Activated T-cell treated with anti-CD3 and anti-CD28 coated beads, Interleukin-2, amount 50 U/mL, for 72 hours (primary cell): ENCODE data around the gene MYO7B. TPM values are rescaled to one million over a fixed set of nuclear protein-coding genes. Genes with fewer than 3 reads are reported as not detected.

Source experiments
- ATAC-seq, 2 donors: fragments of 150-1000 bp; cut with Tn5 transposase; replicated peaks in 1 of 2; 2 replicates each; pipeline ENCODE4 v1.10.0; 2021; ENCODE audit warnings: moderate library complexity in 2 of 2, mild to moderate bottlenecking in 1 of 2
- DNase-seq, 2 donors: peaks; one replicate each; pipeline ENCODE4 v3.0.0; 2021 to 2022; ENCODE audit warnings: mixed read lengths in 1 of 2
- H3K27ac Mint-ChIP-seq: one replicate; pipeline ENCODE4 v1.8.0; 2022; ENCODE audit warnings: mild to moderate bottlenecking, moderate library complexity, mixed read lengths
- H3K27me3 Mint-ChIP-seq: one replicate; pipeline ENCODE4 v1.8.0; 2022; ENCODE audit warnings: low read depth, mixed read lengths
- H3K36me3 Mint-ChIP-seq, 2 donors: one replicate each; pipeline ENCODE4 v1.8.0; 2022; ENCODE audit warnings: mixed read lengths in 2 of 2, mild to moderate bottlenecking in 1 of 2; ENCODE audit not compliant: insufficient read depth in 2 of 2
- H3K4me1 Mint-ChIP-seq: one replicate; pipeline ENCODE4 v1.8.0; 2022; ENCODE audit warnings: low read depth, mixed read lengths
- H3K4me3 Mint-ChIP-seq, 2 donors: one replicate each; pipeline ENCODE4 v1.8.0; 2022; ENCODE audit warnings: mild to moderate bottlenecking in 2 of 2, mixed read lengths in 2 of 2, moderate library complexity in 2 of 2
- H3K9me3 Mint-ChIP-seq, 2 donors: one replicate each; pipeline ENCODE4 v1.8.0; 2022; ENCODE audit warnings: mixed read lengths in 2 of 2
- total RNA-seq, 2 donors: library from RNA; stranded (reverse); gene quantifications; one replicate each; pipeline ENCODE4 v1.2.3, GENCODE V29; 2022

MYO7B gene
- total RNA-seq, 2 donors from 2014 or later: 0.50 to 0.79 TPM

DNA sequence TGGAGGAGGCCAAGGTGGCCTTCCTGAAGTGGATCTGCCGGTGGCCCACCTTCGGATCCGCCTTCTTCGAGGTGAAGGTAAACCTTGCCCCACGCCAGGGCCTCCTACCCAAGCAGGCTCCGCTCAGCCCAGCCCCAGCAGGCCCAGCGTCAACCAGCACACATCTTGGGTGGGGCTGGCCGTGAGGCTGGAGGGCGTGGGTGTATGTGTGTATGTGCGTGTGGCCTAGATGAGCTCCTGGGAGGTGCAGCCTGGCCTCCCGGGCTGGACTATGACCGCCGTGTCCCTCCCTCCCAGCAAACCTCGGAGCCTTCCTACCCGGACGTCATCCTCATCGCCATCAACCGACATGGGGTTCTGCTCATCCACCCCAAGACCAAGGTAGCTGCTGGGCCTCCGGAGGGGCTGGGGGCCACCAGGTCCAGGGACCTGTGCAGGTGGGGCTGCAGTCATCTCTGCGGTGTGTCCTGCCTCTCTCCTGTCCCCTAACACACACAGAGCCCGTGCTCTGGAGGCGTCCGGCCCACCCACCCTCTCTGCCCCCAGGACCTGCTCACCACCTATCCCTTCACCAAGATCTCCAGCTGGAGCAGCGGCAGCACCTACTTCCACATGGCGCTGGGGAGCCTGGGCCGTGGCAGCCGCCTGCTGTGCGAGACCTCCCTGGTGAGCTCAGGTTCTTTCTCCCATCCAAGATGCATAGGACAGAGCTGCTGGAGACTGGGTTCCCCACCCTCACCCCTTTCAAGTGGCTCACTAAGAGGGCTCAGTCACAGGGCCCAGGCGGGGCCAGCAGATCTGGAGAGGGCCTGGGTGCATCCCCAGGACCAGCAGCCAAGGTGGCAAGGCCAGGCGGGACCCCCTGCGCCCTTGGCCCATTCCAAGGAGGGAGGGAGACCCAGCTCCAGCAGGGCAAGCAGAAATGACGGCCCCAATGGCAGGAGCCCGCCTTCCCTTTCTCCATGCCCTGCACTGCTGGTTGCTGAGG, 101.1 kb downstream of the MYO7B start:
- Mint-ChIP-seq H3K27ac (no peak overlapping the region), H3K36me3 (no peaks in the 10 kb centered on the region), H3K9me3 (no peaks in the 10 kb centered on the region), H3K4me1 (peaks cover 63% of the 10 kb centered on the region), H3K4me3 (no peak overlapping the region), H3K27me3 (no peaks in the 10 kb centered on the region)
- ATAC-seq (no peak), DNase-seq (no peak)

- Mint-ChIP-seq H3K36me3 (no peaks in the 10 kb centered on the region), H3K27ac (no peak overlapping the region), H3K27me3 (no peaks in the 10 kb centered on the region), H3K4me1 (peaks cover 63% of the 10 kb centered on the region), H3K4me3 (no peak overlapping the region), H3K9me3 (no peaks in the 10 kb centered on the region)
- ATAC-seq: no peak
- no peak for DNase-seq
Measured at GRCh38 chr2:127637236-127637630, 101.8 kb downstream of the MYO7B start.

- no peak for DNase-seq
- Mint-ChIP-seq H3K27ac (peak overlapping the region; percentile 51), H3K4me3 (peak overlapping the region; percentile 57 to 63), H3K4me1 (peaks cover 61% of the 10 kb centered on the region), H3K9me3 (no peaks in the 10 kb centered on the region), H3K36me3 (no peaks in the 10 kb centered on the region), H3K27me3 (no peaks in the 10 kb centered on the region)
- ATAC-seq: no peak
Measured at GRCh38 chr2:127637725-127638252, 102.3 kb downstream of the MYO7B start.

DNA sequence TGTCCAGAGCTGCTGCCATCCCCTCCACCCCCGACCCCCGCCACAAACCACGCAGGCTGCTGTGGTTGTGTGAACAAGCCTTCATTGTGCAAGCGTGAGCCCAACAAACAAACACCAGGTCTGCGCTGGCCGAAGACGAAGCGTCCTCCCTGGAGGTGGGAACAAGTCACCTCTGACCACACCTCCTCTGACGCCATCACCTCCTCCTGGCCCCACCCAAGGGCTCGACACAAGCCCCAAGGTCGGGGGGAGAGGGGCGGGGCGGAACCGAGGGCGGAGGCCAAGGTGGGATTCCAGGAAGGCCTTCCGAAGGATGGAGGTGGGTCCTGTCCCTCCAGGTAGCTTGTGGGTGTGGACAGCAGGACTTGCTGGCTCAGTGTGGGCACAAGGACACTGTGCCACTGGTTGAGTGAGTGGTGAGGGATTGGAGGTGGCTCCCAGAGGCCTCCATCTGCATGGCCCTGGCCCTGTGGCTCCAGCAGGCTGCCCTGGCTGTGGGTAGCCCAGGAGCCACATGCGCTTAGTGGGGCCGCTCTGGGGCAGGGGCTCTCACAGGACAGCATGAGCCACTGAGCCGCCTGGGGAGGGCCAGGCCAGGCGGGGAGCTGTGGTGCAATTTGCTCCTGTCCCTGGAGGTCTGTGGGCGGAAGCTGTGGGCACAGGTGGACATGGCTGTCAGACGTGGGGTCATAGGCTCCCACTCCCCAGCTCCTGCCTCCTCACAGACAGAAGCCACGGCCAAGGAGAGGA, 103.1 kb downstream of the MYO7B start:
- Mint-ChIP-seq H3K27me3 (no peaks in the 10 kb centered on the region), H3K4me3 (no peak overlapping the region), H3K36me3 (no peaks in the 10 kb centered on the region), H3K9me3 (no peaks in the 10 kb centered on the region), H3K27ac (no peak overlapping the region), H3K4me1 (peaks cover 53% of the 10 kb centered on the region)
- ATAC-seq: no peak
- DNase-seq: no peak

- peaks cover 51% of the 10 kb centered on the region for H3K4me1 Mint-ChIP-seq
- no peaks in the 10 kb centered on the region for H3K36me3 Mint-ChIP-seq
Measured at GRCh38 chr2:127639111-127639474, 103.6 kb downstream of the MYO7B start.

DNA sequence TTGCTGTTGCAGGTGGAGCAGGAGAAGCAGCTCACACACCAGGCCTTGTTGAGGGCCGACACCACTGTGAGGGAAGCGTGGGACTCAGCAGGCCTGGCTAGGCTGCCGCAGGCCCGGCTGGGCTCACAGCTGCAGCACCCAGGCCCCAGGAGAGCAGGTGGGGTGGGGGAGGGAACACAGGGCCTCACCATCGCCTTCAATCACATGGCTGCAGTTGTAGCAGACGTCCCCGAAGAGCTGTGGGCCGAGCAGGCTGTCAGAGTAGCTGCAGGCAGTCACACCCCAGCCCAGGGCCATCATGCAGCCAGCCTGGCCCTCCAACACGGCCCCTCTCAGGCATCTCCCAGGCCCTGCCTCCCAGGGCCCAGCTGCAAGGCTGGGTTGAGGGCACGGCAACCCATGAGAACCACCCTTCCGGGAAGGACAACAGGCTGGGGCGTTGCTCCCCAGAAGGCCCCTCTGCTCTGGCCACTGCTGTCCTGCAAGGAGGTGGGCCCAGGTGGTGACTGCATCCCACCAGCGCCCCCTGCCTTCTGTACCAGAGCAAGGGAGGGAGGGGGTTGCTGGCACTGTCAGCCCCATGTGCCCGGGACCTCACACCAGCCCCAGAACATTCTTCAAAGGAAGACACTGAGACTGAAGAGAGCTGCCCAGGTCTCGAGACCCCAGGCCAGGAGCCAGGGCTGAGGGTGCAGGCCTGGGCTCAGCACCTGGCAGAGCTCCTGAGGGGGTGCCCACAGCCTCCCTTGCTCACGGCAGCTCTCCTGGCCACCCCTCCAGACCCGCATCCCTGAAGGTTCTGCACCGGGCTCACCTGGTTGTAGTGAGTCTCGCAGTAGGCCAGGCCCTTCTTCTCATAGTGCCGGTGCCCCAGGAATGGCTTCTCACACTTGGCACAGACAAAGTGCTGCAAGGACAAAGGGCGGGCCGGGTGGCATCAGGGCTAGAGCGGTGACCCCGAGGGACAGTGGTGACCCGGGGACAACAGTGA, 104.9 kb downstream of the MYO7B start:
- Mint-ChIP-seq H3K36me3 (no peaks in the 10 kb centered on the region), H3K27ac (peak overlapping the region; percentile 31), H3K27me3 (no peaks in the 10 kb centered on the region), H3K4me1 (peaks cover 44% of the 10 kb centered on the region), H3K9me3 (no peaks in the 10 kb centered on the region), H3K4me3 (peak overlapping the region; percentile 67 to 68)
- ATAC-seq (peak; percentile 53 to 59), DNase-seq (peak; percentile 51 to 67)

More at GRCh38 chr2:127639111-127639474, 103.6 kb downstream of the MYO7B start:
- Mint-ChIP-seq H3K27me3 (no peaks in the 10 kb centered on the region), H3K9me3 (no peaks in the 10 kb centered on the region), H3K4me3 (no peak overlapping the region), H3K27ac (no peak overlapping the region)
- DNase-seq (no peak), ATAC-seq (no peak)

- Mint-ChIP-seq H3K9me3 (no peaks in the 10 kb centered on the region), H3K27ac (no peak overlapping the region), H3K36me3 (no peaks in the 10 kb centered on the region), H3K4me3 (peak overlapping the region; percentile 67 to 68), H3K27me3 (no peaks in the 10 kb centered on the region), H3K4me1 (peaks cover 44% of the 10 kb centered on the region)
- no peak for DNase-seq
- no peak for ATAC-seq
Measured at GRCh38 chr2:127641133-127641532, 105.7 kb downstream of the MYO7B start.

GRCh38 chr2:127641846-127642507, 106.5 kb downstream of the MYO7B start:
- Mint-ChIP-seq H3K4me3 (peak overlapping the region; percentile 68 to 69), H3K27ac (no peak overlapping the region), H3K9me3 (no peaks in the 10 kb centered on the region), H3K4me1 (peaks cover 37% of the 10 kb centered on the region), H3K27me3 (no peaks in the 10 kb centered on the region), H3K36me3 (no peaks in the 10 kb centered on the region)
- ATAC-seq: peak; percentile 61 to 71
- DNase-seq: peak; percentile 44 to 53

GRCh38 chr2:127642706-127643438, 107.4 kb downstream of the MYO7B start:
- Mint-ChIP-seq H3K4me3 (peak overlapping the region in 1 of 2 donors; percentile 45), H3K27ac (no peak overlapping the region), H3K9me3 (no peaks in the 10 kb centered on the region)

GRCh38 chr2:127643439-127644065, 108.1 kb downstream of the MYO7B start:
- Mint-ChIP-seq H3K9me3 (no peaks in the 10 kb centered on the region), H3K27me3 (no peaks in the 10 kb centered on the region), H3K27ac (no peak overlapping the region), H3K4me1 (peaks cover 28% of the 10 kb centered on the region), H3K36me3 (no peaks in the 10 kb centered on the region), H3K4me3 (no peak overlapping the region)
- no peak for ATAC-seq
- DNase-seq: no peak

More at GRCh38 chr2:127642706-127643438, 107.4 kb downstream of the MYO7B start:
- no peak for DNase-seq
- Mint-ChIP-seq H3K36me3 (no peaks in the 10 kb centered on the region), H3K27me3 (no peaks in the 10 kb centered on the region), H3K4me1 (peaks cover 30% of the 10 kb centered on the region)
- no peak for ATAC-seq
